ENCODE measurements around the gene CRHR2.

DNA sequence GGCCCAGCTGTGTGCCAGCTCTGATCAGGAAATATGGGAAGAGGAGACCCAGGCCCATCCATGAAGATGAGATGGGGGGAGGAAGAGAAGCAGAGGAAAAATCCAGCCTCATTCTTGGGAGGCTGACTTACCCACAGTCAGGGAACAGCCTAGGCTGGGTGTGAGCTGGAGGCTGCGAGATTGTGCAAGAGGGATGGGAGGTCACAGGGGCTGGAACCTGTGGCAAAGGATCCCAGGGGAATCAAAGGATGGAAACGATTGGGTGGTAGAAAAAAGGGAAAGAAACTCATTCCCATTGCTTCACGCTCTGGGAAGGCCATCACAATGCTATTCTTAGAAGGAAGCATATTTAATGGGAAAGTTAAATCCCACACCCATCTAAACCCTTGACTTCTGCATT, 26.7 kb upstream of the CRHR2 start:
- TF ChIP-seq, protein P1, sequence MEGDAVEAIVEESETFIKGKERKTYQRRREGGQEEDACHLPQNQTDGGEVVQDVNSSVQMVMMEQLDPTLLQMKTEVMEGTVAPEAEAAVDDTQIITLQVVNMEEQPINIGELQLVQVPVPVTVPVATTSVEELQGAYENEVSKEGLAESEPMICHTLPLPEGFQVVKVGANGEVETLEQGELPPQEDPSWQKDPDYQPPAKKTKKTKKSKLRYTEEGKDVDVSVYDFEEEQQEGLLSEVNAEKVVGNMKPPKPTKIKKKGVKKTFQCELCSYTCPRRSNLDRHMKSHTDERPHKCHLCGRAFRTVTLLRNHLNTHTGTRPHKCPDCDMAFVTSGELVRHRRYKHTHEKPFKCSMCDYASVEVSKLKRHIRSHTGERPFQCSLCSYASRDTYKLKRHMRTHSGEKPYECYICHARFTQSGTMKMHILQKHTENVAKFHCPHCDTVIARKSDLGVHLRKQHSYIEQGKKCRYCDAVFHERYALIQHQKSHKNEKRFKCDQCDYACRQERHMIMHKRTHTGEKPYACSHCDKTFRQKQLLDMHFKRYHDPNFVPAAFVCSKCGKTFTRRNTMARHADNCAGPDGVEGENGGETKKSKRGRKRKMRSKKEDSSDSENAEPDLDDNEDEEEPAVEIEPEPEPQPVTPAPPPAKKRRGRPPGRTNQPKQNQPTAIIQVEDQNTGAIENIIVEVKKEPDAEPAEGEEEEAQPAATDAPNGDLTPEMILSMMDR (IDR thresholded peaks at IDR 0.05): no peak
- TF ChIP-seq POLR2A (IDR thresholded peaks at IDR 0.05): no peak

Data from heart left ventricle (tissue), 13 donors.